Stimulated activated CD4-positive, alpha-beta T cell treated with anti-CD3 and anti-CD28 coated beads, Interleukin-15, amount 100 ng/mL, for 24 hours (primary cell): ENCODE results near the gene MELK.
"Not testable (repeated sequence)": the region's sequence is repeated elsewhere in the genome, so short reads cannot be mapped to it uniquely, and the experiment has no call there.

Source experiments
- DNase-seq: peaks from one replicate; pipeline ENCODE4 v3.0.0-alpha.2; 2020

Gene MELK

DNA sequence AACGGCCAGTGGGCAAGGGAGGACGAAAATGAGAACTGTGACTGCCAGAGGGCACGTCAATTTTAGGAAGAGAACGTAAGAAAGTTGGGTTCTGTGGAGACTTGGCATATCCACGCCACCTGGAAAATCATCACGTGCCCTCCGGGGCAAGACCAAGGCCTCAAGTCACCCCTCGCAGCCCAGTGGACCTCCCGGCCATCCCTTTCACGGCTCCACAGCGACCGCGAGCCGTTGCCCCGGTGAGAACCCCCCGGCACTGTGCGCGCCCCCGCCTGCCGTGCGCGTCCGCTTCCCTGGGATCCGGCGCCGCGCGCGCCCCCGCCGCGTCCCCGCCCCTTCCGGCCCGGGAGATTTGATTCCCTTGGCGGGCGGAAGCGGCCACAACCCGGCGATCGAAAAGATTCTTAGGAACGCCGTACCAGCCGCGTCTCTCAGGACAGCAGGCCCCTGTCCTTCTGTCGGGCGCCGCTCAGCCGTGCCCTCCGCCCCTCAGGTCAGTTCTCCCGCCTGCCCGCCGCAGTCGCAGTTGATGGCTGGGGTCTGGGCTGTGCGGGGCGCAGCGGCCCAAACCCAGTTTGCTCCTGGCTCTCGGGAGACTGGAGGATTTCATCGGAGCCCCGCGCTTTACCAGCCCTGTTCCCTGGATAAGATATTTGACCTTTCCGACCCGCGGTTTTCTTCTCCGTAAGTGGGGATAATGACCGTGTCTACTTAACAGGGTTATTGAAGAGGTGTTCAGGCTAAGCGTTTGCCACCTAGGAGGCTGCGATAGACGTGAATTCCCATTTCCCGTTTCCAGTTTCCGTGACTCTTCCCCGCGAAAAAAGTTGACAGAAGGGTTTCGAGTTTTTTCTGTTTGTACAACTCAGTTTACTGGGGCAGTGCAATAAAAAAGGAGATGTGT is at the start of gene MELK:
Gene MELK, plus strand, starts transcription at position 381 of the 904 bp plus-strand sequence. CDS start 8,787 bp downstream, outside the sequence.
- peak; percentile 93 for DNase-seq

DNA sequence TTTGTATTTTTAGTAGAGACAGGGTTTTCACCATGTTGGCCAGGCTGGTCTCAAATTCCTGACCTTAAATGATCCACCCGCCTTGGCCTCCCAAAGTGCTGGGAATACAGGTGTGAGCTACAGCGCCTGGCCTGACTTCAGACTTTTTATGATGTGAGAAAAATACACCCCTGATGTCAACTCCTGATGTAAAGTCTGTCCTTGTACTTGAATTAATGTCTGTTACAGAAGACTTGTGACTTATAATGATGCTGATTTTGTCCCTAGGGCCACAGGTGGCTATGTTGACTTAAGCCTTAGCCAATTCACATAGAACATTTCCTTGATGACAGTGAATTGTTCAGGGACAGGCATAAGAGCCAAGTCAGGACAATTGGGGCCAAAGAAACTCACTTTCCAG is 42.5 kb upstream of the MELK start:
- no peak for DNase-seq

GRCh38 chr9:36532353-36532752 is 40.3 kb upstream of the MELK start:
- no peak for DNase-seq

DNA sequence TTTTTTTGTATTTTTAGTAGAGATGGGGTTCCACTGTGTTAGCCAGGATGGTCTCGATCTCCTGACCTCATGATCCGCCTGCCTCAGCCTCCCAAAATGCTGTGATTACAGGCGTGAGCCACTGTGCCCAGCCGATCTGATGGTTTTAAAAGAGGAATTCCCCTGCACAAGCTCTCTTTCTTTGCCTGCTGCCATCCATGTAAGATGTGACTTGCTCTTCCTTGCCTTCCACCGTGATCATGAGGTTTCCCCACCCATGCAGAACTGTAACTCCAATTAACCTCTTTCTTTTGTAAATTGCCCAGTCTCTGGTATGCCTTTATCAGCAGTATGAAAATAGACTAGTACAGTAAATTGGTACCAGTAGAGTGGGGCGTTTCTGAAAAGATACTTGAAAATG is 39.0 kb upstream of the MELK start:
- DNase-seq = not testable (repeated sequence)

DNA sequence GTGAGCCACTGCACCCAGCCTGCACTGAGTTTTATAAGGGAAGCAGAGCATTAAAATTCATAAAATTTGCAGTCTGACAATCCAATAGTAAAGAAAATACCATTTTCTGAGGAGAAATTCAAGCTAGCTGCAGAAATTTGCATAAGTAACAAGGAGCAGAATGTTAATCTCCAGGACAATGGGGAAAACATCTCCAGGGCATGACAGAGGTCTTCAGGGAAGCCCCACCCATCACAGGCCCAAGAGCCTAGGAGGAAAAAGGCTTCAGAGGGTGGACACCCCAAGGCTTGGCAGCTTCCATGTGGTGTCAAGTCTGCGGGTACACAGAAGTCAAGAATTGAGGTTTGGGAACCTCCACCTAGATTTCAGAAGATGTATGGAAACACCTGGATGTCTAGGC is 37.6 kb upstream of the MELK start:
- DNase-seq = no peak

DNA sequence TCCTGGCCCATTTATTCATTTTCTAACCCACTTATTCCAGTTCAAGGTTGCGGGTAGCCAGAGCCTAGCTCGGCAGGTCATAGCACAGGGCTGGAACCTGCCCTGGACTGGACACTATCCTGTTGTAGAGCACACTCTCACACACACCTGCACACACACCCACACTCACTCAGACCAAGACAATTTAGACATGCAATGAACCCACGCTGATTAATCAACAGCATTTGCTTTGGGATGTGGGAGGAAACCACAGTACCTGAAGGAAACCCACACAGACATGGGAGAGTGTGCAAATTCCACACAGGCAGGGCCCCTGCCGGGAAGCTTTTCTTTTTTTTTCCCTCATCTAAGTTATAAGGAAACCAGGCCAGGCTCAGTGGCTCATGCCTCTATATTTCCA is 34.8 kb upstream of the MELK start:
- DNase-seq = no peak

DNA sequence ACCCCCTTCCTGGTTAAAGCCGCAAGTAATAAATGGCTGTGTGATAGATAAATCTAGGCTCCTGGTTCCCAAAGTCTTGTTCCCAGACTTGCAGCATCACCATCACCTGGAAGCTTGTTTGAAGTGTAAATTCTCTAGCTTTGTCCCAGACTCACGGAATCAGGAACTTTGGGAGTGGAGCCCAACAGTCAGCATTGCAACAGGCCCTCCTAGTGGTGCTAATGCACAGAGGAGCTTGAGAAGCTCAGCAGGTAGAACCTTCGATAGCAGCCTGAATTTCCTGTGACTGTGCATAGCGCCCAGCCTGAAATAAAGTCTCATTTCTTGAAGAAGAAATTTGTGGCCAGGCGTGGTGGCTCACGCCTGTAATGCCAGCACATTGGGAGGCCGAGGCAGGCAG is 30.3 kb upstream of the MELK start:
- DNase-seq = no peak

- DNase-seq = no peak
These were observed 28.8 kb upstream of the MELK start for GRCh38 chr9:36543916-36544315.

- no peak for DNase-seq
These were observed 25.1 kb upstream of the MELK start for GRCh38 chr9:36547598-36547997.

GRCh38 chr9:36548454-36548853 is 24.2 kb upstream of the MELK start:
- no peak for DNase-seq

DNA sequence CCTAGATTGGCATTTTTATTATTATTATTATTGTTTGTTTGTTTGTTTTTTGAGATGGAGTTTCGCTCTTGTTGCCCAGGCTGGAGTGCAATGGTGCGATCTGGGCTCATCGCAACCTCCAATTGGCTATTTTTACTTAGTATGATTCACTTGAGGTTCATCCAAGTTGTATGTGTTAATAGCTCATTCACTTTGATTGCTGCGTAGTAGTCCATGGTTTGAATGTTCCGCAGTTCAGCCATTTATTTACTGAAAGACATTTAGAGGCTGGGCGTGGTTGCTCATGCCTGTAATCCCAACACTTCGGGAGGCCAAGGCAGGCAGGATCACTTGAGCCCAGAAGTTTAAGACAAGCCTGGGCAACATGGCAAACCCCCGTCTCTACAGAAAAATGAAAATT is 22.6 kb upstream of the MELK start:
- no peak for DNase-seq

- not testable (repeated sequence) for DNase-seq
These were observed 22.0 kb upstream of the MELK start for GRCh38 chr9:36550631-36551098.

DNA sequence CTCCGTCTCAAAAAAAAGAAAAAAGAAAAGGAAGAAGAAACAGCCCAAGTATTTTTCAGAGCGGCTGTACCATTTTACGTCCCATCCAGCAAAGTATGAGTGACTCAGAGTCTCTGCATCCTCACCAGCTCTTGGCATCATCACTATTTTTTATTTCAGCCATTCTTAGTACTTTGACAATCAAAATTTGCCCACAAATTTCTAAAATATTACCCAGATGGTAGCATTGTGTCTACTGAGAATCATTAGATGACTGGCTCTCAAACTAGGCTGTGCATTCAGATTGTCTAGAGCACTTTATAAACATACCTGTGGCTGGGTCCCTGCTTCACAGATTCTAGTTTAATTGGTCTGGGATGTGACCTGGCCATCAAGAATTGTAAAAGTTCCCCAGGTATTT is 21.6 kb upstream of the MELK start:
- DNase-seq = no peak

- DNase-seq = no peak
These were observed 20.8 kb upstream of the MELK start for GRCh38 chr9:36551910-36552309.

DNA sequence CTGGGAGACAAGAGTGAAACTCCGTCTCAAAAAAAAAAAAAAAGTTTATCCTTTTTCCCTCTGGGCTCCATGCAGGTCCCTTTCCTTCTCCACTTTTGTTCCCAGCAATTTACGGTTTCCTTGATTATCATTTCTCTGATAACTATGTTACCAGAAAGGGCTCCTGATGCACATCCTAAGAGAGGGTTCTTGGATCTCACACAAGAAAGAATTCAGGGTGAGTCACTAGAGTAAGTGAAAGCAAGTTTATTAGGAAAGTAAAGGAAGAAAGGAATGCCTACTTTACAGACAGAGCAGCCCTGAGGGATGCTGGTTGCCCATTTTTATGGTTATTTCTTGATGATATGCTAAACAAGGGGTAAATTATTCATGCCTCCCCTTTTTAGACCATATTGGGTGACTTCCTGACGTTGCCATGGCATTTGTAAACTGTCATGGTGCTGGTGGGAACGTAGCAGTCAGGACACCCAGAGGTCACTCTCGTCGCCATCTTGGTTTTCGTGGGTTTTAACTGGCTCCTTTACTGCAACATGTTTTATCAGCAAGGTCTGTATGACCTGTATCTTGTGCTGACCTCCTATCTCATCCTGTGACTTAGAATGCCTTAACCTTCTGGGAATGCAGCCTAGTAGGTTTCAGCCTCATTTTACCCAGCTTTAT is 13.5 kb upstream of the MELK start:
- no peak for DNase-seq

DNA sequence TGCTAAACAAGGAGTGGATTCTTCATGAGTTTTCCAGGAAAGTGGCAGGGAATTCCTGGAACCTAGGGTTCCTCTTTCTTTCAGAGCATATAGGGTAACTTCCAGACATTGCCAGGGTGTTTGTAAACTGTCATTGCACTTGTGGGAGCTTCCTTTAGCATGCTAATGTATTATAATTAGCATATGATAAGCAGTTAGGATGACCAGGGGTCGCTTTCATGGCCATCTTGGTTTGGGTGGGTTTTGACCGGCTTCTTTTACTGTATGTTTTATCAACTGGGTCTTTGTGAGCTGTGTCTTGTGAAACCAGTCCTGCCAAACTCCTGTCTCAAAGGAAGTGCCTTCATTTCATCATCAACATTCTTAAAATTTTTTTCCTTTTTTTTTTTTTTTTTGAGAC is 11.9 kb upstream of the MELK start:
- no peak for DNase-seq

- DNase-seq = not testable (repeated sequence)
These were observed 9.9 kb upstream of the MELK start for GRCh38 chr9:36562801-36563200.

- no peak for DNase-seq
These were observed 5.9 kb upstream of the MELK start for GRCh38 chr9:36566813-36567221.

- not testable (repeated sequence) for DNase-seq
These were observed 4.0 kb upstream of the MELK start for GRCh38 chr9:36568681-36569080.

GRCh38 chr9:36571333-36571732 is 1.4 kb upstream of the MELK start:
- no peak for DNase-seq

DNA sequence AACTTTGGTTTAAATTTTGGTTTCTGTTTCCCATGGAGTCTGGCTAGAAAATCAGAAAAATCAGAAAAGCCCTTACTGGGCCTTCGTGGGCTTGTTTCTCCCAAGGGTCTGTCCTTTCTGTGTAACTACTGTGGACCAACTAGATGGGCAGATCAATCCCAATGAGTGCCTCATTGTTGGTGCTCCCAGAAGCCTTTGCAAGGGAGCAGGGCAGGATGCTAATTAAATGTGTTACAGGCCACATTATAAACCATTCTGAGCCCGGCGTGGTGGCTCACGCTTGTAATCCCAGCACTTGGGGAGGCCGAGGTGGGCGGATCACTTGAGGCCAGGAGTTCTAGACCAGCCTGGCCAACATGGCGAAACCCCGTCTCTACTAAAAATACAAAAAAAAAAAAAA is 1.4 kb downstream of the MELK start:
- DNase-seq = not testable (repeated sequence)

DNA sequence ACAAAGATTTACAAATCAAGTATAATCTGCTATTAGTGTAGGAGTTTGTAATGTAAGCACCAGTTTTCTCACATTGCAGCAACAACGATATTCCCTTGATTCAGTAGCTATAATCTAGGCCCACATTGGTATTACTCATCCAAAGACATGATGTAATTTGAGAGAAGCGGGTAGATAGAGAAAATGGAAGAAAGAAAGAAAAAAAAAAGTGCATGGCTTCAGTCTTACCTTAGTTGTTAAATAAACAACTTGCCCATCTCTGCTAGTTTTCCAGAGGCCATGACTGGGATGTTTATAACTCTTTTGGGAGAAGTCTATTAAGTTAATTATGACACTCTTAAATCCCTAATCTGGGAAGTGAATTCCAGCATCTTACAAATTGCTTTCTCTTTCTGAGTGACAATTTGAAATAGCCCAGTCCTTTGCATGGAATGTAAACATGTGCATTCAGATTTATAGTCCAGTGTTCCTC is 2.8 kb downstream of the MELK start:
- no peak for DNase-seq

GRCh38 chr9:36576866-36577265 is 4.2 kb downstream of the MELK start:
- no peak for DNase-seq
